Upper lobe of left lung (tissue), 4 donors: Measurements from ENCODE around the gene ZNF142.

ENCODE experiments used
- CTCF ChIP-seq, 6 experiments: fragments of 450-650 bp in 4 of 6; fragments of 200-600 bp in 2 of 6; sonication (generic) in 2 of 6; IDR thresholded peaks; one replicate each; pipeline ENCODE4 v1.5.1; 2016 to 2019; ENCODE audit warnings: antibody characterized with exemption in 6 of 6
- EP300 ChIP-seq, 4 donors: sonication (generic); formaldehyde crosslinking; IDR thresholded peaks; one replicate each; pipeline ENCODE4 v1.5.1; 2017; ENCODE audit warnings: antibody characterized with exemption in 4 of 4, control low read depth in 2 of 4
- POLR2A ChIP-seq, 4 donors: fragments of 450-650 bp; IDR thresholded peaks; one replicate each; pipeline ENCODE4 v1.5.1; 2016 to 2017; ENCODE audit warnings: antibody characterized with exemption in 4 of 4, mild to moderate bottlenecking in 2 of 4
- POLR2AphosphoS5 ChIP-seq, 2 donors: sonication (generic); formaldehyde crosslinking; IDR thresholded peaks; one replicate each; pipeline ENCODE4 v1.5.1; 2017; ENCODE audit warnings: antibody characterized with exemption in 2 of 2

- TF ChIP-seq POLR2A (IDR thresholded peaks at IDR 0.05) (no peak), CTCF (IDR thresholded peaks at IDR 0.05) (no peak), POLR2AphosphoS5 (IDR thresholded peaks at IDR 0.05) (no peak), EP300 (IDR thresholded peaks at IDR 0.05) (no peak)
Measured at GRCh38 chr2:218622606-218623365, 36.6 kb downstream of the ZNF142 start.
